HG03565 (cell line): ENCODE measurements around the gene CRYGC.
"Not testable (repeated sequence)": the region's sequence is repeated elsewhere in the genome, so short reads cannot be mapped to it uniquely, and the experiment has no call there.

Experiments used
- ATAC-seq: cut with Tn5 transposase; IDR thresholded peaks from one replicate; pipeline ENCODE4 v1.9.1; 2021; ENCODE audit warnings: mild to moderate bottlenecking, moderate library complexity; ENCODE audit not compliant: unreplicated experiment

CRYGC gene

DNA sequence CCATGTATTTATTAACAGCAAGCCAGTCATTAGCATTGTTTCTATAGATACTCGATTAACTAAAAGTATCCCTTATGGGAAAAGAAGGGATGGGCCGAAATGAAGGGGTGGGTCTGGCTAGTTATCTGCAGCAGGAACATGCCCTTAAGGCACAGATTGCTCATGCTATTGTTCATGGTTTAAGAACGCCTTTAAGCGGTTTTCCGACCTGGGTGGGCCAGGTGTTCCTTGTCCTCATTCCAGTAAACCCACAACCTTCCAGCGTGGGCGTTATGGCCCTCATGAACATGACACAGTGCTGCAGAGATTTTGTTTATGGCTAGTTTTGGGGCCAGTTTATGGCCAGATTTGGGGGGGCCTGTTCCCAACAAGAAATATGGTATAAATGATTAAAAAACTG lies 8.7 kb upstream of the CRYGC start:
- ATAC-seq = not testable (repeated sequence)

DNA sequence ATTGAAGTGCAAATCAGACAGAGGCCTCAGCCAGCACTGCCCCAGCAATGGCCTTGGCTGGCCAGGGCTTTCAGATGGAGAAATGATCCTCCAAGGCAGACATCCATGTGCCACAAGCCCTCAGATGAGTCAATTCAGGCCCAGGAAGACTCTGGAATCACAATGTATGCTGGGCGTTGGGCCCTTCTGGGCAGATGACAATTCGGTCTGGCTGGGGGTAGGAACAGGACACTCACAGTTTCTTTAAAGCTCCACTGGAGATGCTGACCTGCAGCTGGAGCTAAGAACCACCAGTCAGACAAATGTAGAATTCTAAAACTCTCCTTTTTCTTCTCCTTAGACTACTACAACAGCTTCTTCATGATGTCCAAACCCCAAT lies 7.1 kb upstream of the CRYGC start:
- no peak for ATAC-seq

DNA sequence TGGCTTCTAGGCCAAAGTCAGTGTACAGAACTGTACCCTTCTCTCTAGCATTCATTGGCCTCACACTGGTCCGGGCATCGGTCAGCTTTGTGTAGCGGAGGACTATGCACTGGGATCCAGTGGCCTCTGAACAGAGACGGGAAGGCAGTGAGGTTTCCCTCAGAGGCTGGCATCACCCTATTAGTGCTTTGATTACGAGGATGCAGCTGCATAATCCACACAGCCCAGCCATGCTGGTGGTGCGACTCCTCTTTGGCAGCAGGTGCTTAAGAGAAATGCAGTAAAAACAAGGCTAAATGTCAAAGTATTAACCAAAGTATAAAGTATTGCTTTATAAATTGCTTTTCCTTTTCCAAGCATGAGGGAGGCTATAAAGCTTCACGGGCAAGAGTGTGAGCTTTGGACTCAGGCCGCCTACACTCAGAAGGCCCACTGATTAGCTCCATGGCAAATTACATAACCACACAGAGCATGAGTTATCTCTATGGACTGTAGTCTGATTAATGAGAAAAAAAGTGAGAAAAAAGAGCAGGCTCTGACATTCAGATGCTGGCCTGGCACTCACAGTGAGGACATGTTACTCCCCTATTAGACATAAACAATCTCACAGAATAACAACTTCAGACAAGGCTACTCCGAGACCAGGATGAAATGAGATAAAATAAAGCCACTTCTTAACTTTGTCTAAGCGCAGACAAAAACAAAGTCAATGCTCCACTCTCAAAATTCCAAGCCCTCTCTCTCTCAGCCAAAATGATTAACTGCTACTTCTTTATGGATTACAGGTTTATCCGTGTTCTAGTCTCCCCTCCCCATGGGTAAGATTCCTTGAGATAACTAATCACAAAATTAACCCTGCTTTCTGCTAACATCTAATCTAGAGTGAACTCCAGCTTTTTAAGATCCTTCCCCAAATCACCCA lies 6.4 kb upstream of the CRYGC start:
- ATAC-seq = no peak

DNA sequence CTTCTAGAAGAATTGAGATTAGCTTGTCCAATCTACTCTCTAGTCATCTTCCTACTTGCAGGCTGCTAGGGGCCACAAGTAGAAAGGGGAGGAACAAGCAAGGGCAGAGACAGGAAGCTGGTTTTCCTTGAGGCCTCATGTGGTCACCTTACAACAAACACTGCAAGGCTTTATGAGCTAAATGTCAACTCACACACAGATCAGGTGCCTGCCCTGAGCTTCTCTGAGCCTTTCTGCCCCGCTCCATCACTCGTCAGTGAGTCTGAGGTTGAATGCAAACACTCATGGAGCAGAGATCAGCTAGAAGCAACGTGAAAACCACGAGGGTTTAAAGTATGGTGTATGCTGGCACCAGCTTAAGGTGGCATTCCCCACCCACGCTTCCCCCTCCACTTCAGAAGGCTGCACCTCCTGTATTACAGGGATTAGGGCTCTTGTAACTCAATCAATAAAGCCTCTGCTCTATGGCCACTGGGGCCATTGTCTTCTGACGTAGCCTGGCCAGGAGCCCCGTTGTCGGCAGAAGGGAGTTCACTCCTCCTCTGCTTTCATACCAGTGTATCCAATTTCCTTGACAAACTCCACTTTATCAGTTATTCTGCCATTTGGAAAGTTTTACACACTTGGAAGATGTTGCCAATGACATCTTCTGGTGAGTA lies 5.4 kb upstream of the CRYGC start:
- ATAC-seq = no peak

DNA sequence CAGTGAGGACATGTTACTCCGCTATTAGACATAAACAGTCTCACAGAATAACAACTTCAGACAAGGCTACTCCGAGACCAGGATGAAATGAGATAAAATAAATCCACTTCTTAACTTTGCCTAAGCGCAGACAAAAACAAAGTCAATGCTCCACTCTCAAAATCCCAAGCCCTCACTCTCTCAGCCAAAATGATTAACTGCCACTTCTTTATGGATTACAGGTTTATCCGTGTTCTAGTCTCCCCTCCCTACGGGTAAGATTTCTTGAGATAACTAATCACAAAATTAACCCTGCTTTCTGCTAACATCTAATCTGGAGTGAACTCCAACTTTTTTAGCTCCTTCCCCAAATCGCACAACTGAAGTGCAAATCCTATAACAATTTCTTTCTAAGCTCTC lies 1.1 kb upstream of the CRYGC start:
- ATAC-seq = no peak

DNA sequence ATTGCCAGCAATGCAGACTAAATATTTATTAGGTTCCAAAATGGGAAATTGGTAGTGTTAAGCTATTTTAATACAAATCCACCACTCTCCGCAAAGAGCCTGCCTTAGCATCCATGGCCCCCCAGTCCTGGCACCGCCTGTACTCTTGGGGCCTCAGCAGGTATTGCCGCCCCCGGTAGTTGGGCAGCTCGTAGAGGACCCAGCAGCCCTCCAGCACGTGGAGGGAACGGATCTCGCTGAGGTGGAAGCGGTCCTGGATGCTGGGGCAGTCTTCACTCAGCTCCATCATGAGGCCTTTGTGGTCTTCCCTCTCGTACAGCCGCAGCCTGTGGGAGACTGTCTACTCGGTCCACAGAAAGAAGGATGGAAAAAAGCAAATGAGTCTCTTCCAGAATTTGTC lies 1.5 kb downstream of the CRYGC start:
- no peak for ATAC-seq

DNA sequence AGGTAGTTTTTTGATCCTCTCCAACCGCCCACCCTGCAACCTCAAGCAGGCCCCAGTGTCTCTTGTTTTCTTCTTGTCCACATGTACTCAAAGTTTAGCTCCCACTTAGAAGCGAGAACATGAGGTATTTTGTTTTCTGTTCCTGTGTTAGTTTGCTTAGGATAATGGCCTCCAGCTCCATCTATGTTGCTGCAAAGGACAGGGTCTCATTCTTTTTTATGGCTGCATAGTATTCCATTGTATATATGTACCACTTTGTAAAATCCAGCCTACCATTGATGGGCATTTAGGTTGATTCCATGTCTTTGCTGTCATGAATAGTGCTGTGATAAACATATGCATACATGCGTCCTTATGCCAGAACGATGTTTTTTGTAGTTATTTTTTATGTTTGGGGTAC lies 2.5 kb downstream of the CRYGC start:
- no peak for ATAC-seq

DNA sequence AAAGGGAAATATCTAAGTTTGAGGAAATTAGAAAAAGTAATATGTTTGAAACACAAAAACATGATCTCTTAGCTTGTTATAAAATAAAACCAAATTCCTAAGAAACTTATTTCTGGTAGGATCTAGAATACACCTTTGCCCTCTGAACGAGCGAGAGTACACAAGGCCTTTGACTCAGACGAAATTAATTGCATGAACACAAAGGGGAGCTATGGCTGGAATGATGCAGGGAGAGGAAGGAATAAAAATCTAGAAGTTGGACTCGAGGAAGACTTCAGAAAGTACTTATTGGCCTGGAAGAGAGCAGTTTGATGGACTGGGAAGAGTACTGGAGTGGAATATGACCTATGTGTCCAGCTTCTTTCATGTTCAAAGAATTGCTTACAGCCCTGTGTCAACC lies 4.4 kb downstream of the CRYGC start:
- ATAC-seq = no peak

DNA sequence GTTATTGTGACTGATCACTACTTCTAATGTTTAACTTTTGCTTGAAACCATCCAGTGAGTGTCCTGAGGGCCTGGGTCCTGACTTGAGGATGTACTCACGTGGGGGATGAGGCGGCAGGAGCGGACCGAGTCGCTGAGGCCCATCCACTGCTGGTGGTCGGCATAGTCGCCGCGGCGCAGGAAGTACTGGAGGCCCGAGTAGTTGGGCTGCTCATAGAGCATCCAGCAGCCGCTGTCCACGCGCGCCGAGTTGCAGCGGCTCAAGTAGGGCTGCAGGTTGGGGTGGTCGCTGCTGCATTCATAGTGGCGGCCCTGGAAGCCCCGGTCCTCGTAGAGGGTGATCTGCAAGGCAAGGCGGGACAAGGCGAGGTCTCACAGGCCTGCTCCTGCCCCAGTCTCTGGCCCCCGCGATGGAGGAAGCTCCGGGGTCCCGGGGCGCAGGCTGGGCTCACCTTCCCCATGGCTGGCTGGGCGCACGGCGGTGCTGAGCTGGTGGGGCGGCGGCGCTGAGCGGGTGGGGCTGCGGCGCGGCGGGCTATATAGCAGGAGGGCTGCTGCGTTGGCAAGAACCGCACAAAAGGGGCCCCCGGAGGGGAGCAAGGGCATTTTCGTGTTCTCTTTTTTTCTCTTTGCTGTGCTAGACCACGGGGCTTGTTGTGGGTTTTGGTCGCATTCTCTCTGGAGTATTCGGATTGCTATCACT lies 5.5 kb downstream of the CRYGC start, which contains the start of gene CRYGD:
Gene CRYGD, minus strand, starts transcription at position 512 of the 703 bp plus-strand sequence. Its CDS starts 51 bp downstream, at position 461.
- not testable (repeated sequence) for ATAC-seq

DNA sequence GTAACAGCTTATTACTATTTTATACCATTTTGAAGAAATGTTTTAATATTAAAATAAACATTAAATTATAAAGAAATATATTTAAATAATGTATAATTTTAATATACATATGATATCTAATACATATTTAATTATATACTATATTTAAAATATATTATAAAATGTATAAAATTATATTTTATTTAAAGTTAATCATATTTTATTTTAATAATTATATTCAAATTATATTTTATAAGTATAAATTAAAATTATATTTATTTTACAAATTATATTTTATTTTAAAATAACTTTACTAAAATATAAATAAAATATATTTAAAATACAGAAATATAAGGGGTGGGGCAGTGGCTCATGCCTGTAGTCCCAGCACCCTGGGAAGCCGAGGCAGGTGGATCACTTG lies 7.4 kb downstream of the CRYGC start:
- no peak for ATAC-seq

DNA sequence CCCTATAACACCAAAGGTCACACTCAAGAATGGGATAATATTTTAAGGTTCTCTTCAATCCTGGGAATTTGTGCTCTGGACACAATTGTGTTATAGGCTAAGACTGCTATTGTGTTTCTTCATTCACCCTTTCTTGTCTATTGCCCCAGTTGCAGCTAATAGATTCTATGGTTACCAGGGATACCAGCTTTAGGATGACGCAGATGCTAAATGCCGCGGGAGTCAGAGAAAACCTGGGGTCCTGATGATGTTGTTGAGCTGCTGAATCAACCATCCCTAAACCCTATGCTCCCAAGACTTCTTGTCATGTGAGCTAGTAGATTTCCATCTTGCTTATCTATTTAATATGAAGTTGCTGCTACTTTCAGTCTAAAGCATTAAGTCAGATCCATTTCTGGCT lies 10.7 kb downstream of the CRYGC start:
- no peak for ATAC-seq

DNA sequence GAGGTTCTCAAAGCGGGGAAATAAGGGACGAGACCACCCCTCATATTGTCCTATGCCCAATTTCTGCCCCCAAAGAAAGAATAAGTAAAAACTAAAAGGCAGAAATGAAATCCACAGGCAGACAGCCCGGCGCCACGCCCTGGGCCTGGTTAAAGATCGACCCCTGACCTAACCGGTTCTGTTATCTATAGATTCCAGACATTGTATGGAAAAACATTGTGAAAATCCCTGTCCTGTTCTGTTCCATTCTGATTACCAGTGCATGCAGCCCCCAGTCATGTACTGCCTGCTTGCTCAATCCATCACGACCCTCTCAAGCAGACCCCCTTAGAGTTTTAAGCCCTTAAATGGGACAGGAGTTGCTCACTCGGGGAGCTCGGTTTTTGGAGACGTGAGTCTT lies 12.2 kb downstream of the CRYGC start:
- not testable (repeated sequence) for ATAC-seq

DNA sequence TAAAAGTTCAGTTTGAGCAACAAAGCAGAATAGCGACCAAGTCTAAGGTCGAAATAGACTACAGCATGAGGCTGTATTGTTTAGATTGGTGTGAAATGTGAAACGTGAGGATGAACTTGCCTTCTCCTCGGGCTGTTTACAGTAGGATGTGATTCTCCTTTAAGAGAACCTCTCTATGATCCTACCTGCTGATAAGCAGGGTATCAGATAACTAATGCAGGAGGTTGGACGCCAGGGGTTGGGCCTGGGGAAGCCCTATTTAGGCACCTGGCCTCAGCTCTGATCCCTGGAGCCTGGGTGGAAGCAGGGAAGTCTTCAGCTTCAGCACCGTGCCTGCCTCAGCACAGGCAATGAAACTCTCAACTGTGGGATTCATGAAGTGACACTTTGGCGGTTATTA lies 16.7 kb downstream of the CRYGC start:
- no peak for ATAC-seq

DNA sequence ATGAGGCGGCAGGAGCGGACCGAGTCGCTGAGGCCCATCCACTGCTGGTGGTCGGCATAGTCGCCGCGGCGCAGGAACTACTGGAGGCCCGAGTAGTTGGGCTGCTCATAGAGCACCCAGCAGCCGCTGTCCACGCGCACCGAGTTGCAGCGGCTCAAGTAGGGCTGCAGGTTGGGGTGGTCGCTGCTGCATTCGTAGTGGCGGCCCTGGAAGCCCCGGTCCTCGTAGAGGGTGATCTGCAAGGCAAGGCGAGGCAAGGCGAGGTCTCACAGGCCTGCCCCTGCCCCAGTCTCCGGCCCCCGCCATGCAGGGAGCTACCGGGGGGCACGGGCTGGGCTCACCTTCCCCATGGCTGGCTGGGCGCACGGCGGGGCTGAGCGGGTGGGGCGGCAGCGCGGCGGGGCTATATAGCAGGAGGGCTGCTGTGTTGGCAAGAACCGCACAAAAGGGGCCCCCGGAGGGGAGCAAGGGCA lies 17.3 kb downstream of the CRYGC start:
- ATAC-seq = not testable (repeated sequence)

DNA sequence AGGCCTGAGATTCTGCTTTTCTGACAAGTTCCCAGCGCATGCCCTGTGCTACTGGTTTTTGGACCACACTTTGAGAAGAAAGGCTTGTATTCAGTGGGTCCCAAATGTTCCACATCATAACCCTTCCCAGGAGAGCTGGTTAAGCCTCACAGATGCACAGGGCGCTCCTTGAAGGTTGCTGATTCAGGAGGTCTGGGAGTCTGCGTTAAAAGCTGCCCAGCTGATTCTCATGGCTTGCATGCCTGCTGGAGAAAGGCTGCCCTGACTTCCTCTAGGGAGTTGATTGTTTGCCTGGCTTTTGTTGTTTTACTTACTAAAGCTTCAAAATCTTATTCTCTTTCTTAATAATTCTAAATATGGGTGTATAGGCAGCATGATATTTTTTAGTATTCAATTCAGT lies 26.0 kb downstream of the CRYGC start:
- ATAC-seq = no peak

DNA sequence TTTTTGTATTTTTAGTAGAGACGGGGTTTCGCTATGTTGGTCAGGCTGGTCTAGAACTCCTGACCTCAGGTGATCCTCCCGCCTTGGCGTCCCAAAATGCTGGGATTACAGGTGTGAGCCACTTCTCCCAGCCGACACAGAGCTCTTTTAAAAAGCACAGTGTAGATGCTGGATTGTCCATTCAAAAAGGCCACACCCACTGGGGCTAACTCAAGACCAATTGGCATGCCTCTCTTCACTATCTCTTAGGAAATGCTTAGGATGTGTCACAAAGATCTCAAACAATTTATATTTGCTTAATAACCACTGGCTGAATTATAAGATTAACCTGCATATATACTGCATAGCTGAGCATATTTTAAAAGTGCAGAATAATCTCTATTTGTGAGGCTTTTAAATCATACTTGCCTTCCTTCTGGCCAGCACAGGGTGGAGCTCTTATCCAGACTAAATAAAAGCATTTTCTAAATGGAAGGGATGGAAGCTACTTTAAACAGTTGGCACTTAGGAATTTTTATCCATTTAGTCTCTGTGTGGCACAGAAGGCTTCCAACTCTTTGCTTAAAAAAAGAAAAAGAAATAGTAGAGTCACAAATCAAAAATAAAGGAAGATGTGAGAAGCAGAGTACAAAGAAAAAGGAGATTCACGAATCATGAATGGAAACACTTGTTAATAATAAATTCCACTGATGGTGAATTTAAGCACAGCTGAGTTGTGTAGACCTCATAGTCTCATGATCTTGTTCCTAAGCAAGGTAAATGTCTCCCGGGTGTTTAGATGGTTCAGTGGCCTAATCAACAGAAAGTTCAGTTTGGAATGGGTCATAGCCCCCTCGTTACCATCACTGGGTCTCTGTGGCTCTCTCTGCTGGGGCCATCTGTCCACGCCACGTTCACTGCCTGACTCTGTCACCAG lies 27.7 kb downstream of the CRYGC start:
- no peak for ATAC-seq

DNA sequence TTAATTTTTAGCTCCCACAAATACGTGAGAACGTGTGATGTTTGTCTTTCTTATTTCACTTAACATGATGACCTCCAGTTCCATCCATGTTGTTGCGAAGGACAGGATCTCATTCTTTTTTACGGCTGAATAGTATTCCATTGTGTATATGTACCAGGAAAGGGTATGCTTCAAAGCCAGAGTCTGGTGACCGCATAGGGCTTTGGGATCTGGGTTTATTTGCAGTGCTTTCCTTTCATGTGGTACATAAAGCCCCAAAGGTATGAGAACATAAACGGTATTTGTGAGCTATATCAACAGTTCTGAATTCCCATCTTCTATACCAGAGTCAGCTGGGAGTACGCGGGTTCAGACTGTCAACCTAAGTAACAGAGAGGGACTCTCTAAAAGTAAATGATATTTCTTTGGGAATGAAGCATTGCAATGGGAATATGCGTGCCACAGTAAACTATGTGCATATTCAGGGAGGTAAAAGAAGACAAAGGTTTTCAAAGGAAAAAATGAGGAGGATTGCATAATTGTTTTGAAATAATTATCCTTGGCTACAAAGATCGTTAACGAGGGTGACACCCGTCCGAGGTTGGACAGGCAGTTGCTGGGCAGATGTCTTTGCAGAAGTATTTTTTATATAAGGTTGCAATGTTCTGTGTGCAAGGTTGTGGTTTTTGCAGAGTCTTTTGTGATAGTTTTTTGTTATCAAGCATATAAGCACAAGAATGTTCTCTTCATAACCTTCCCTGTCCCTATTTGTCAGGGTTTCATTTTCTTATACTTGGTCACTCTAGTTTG lies 29.8 kb downstream of the CRYGC start:
- ATAC-seq = no peak

DNA sequence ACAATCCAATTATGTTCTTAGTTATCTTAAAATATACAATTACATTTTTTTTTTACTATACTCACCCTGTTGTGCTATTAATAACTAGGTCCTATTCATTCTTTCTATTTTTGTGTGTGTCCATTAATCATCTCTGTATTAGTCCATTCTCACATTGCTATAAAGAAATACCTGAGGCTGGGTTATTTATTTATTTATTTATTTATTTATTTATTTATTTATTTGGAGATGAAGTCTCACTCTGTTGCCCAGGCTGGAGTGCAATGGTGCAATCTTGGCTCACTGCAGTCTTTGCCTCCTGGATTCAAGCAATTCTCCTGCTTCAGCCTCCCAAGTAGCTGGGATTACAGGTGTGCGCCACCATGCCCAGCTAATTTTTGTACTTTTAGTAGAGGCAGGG lies 30.9 kb downstream of the CRYGC start:
- not testable (repeated sequence) for ATAC-seq

DNA sequence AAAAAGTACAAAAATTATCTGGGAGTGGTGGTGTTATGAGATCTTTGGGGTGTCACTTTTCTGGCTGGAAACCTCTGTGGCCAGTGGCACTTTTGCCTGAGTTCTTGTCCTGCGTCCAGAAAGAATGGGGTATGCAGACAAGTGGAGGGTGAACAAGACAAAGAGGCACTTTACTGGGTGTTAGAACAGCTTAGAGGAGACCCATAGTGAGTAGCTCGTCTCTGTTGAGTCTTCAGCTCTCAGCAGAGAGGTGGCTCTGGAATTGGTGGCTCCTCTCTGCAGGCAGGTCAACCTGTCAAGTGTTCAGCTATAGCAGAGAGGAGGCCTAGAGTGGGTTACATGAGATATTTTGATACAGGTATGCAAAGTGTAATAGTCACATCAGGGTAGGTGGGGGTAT lies 31.4 kb downstream of the CRYGC start:
- no peak for ATAC-seq

DNA sequence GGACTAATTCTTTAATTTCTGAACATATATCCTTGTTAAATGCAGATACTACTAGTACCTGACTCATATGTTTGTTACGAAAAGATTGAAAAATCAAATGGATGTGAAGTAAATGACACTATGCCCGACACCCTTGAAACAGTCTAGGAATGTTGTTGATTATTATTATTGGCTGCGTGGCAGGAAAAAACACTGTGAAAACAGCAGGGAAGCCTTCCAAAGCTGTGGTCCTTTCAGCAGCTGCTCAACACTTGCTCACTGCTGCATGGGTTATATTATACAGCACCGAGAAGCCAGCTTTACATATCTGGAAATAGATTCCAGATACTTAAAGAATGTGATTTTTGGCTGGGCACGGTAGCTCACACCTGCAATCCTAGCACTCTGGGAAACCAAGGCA lies 31.8 kb downstream of the CRYGC start:
- ATAC-seq = no peak
